Islet of Langerhans (tissue), 1 donor: Measurements from ENCODE around the gene ALDH1A1.

Experiments
- FAIRE-seq: peaks from one replicate; lab custom pipeline; 2011; peaks lifted over from hg19 to GRCh38; lab: Jason Lieb, UNC

The ALDH1A1 gene

DNA sequence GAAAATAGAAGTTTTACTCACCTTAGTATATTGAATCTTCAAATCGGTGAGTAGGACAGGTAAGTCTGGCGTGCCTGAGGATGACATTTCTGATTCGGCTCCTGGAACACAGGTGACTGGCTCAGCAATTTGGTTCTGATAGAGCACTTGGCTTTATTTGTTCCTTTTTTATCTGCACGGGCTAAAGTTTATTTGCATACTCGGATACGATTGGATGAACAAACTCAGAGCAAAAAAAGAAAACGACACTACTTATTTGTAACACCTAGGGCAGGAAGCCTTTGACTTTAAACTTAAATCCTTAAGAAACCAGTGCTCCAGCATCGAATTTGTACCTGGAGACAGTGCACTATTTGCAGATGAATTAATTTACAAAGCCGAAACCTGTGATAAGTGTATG is at the start of gene ALDH1A1:
Gene ALDH1A1 (minus strand): TSS at position 140 of the 400 bp plus-strand sequence. CDS start 53 bp downstream, at position 87.
- FAIRE-seq, result peak; percentile 99

DNA sequence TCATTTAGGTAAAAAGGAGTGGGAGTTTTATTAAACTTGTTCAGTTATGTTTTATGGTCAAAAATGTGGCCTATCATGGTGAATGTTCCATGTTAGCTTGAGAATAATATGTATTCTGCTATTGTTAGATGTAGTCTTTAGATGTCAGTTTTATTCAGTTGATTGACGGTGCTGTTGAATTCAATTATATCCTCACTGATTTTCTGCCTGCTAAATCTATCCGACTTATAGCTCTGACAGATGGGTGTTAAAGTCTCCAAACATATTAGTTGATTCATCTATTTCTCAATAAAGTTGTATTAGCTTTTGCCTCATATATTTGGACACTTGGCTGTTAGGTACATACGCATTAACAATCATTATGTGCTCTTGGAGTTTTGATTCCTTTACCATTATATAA is 49.0 kb upstream of the ALDH1A1 start:
- FAIRE-seq, result no peak

- FAIRE-seq, result no peak
Measured at GRCh38 chr9:72998363-72998762, 45.5 kb upstream of the ALDH1A1 start.

DNA sequence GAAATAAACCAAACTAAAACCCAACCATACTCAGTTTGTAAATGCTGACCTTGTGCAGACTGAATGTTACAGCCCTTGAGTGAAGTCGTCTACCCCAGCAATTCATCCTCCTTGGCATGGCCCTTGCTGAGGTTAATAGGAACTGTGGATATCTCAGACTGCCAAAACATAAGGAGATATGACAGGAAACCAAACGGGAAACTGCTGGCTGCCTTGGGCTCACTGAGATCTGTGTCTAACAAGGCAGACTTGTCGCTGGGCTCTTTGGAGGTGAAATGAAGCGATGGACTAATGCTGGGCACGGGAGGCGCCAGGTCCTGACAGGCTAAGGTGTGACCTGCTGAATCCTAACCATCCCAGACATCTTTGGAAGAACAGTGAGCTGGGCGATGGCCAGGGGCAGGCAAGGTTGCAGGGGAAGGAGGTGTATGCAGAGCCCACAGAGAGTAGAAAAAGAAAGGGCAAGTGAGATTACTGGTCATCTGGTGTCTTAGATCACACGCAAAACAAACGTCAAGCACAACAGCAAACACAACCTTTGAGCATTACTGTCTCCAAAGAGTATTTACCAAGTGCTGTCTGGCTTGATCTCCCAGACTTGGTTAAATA is 44.6 kb upstream of the ALDH1A1 start:
- FAIRE-seq, result no peak

DNA sequence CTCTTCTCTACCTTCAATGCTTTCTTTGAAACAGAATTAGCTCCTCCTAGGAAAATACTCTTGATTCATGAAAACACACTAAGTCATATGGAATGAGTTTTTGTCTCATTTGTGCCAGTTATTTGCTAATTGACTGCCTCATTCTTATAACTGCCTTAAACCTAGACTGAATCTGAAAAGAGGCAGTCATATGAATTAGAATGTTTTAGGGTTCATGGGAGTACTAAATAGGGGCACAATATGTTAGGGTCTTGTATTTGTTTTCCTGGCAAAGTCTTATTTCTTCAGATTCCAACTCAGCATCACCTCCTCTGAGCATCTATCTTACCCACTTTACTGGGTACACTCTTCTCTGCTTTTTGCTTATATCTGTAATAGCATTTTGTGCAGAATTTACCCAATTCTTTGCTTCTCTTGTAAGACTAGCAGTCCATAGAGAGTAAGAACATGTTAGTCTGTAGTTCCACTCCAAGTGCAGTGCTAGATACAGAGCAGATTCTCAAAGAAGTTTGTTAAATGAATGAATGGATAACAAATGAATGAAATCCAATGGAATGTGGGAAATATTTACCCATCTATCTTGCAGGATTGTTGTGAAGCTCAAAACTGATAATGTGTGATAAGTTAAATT is 43.9 kb upstream of the ALDH1A1 start:
- FAIRE-seq, result peak; percentile 45

DNA sequence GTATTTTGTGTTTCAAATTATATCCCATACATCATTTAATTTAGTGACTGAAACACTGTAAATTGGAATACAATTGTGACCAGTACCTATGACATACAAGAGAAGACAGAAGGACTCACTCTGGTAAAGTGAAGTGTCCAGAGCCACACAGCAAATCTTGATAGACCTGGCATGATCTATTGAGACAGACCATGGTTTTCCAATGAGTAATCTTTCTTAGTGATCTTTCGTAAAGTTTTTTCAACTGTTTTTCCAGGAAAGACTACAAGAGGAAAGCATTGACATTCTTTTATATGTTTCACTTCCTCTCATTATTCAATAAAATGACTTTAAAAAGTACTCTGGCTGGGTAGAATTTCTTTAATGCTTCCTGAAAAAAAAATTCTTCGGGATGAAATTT is 43.3 kb upstream of the ALDH1A1 start:
- peak; percentile 53 for FAIRE-seq

- no peak for FAIRE-seq
Measured at GRCh38 chr9:72995131-72996024, 42.5 kb upstream of the ALDH1A1 start.

- FAIRE-seq, result peak; percentile 95
Measured at GRCh38 chr9:72991772-72992171, 38.9 kb upstream of the ALDH1A1 start.

- no peak for FAIRE-seq
Measured at GRCh38 chr9:72990397-72991182, 37.7 kb upstream of the ALDH1A1 start.

- FAIRE-seq, result peak; percentile 62
Measured at GRCh38 chr9:72986522-72987116, 33.8 kb upstream of the ALDH1A1 start.

GRCh38 chr9:72985746-72986145 is 32.9 kb upstream of the ALDH1A1 start:
- no peak for FAIRE-seq

GRCh38 chr9:72984991-72985390 is 32.1 kb upstream of the ALDH1A1 start:
- FAIRE-seq, result no peak

- FAIRE-seq, result peak; percentile 27
Measured at GRCh38 chr9:72984226-72984947, 31.5 kb upstream of the ALDH1A1 start.

DNA sequence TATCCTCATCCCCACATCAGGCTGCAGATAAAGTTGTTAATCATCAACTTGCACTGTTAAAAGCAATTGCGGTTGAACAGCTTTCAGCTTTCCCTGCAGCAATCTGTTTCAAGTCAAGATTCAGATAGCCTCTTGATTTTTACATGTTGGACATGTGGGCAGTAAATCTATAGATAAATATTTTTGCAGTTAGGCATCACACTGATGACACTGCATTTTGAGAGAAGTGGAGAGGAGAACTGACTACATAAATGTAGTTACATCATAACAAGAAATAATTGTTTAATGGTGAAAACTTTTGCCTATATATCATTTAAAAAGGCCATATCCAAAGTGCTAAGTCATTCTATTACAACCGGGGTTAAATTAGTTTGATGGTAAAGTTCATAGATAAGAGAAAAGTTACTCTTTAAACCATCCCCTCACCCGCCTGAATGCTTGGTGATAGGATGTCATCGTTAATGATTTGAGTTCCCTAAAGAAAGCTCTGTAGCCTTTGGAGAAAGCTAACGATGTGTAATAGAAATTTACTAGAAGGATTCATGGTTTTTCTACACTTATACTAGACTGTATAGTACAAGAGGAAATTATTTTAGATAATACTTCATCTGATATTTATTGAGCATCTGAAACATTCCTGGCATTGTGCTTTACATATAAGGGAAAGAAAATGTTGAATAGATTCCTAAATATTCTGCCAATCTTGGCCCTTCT is 30.8 kb upstream of the ALDH1A1 start:
- peak; percentile 97 for FAIRE-seq

- no peak for FAIRE-seq
Measured at GRCh38 chr9:72983056-72983455, 30.2 kb upstream of the ALDH1A1 start.

DNA sequence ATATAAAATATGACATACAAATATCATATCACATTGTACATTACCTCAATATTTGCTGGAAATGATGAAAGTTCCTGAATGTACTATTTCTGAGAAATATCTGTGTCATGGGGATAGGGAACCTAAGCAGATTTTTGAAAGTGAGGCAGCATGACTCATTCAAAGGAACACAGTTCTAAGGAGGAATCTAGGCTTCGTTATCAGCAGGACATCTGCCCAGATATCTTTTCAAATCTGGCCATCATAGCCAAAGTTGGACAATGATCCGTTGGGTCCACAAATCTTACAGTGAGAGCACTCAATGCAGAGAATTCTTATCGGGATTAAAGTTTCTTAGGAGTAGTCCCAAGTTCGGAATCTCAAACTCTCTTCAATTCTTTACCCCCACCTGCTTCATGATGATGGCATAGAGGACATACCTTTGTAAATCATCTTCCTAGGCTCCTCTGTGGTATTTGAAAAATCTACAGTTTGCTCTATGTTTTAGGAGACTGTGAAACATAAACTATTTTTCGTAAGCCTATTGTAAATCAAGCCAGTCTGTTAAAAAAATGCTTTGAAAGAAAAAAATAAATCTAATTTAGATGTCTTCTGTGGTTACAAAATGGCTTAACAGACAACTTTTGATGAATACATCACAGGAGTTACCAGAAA is 29.4 kb upstream of the ALDH1A1 start:
- no peak for FAIRE-seq

DNA sequence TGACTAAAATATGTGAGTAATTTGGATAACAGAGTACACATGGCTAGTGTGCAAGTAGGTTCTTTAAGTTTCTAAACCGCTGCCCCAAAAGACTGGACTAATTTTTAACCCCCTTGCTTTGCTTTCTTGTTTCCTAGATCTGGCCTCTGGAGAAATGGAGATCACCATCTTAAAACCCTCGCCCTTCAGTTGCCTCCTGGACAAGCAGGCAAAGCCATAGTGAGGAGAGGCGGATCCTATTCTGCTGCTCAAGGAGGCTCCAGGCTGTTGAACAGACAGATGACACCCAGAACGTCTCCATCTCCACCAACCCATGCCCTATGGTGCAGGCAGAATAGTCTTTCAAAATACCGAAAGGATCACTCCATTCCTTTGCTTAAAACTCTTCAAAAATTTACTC is 28.6 kb upstream of the ALDH1A1 start:
- no peak for FAIRE-seq

GRCh38 chr9:72980600-72981265 is 27.9 kb upstream of the ALDH1A1 start:
- no peak for FAIRE-seq

DNA sequence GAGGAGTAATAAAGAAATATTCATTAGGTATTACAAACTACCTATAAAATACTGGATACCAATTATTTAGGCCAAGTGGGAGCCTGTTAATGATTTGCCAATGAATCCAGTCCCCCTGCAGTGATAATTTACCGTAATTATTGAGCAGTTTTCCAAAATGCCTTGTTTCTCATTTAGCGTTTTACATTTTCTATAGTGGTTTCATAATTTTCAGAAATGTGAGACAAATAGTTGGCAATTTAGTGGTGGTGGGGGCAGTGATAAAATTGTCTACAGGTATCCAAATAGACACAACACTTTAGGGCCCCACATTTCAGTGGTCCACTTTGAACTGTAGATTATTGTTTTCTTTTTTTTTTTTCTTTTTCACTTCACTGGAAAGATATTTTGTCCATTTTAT is 27.3 kb upstream of the ALDH1A1 start:
- FAIRE-seq, result no peak
